Activated effector memory CD4-positive, alpha-beta T cell treated with Interleukin-2 at 50 U/mL for 16 hours (primary cell): Measurements from ENCODE around the gene LRMDA.

ENCODE experiments used
- DNase-seq: peaks from one replicate; pipeline ENCODE4 v3.0.0-alpha.2; 2020

LRMDA gene

GRCh38 chr10:75649466-75649865, 218.0 kb downstream of the LRMDA start:
- DNase-seq = no peak

GRCh38 chr10:75650648-75651047, 219.2 kb downstream of the LRMDA start:
- no peak for DNase-seq

GRCh38 chr10:75651417-75651816, 220.0 kb downstream of the LRMDA start:
- DNase-seq = no peak

- no peak for DNase-seq
Measured at GRCh38 chr10:75652146-75652740, 220.8 kb downstream of the LRMDA start.

GRCh38 chr10:75653761-75654160, 222.3 kb downstream of the LRMDA start:
- DNase-seq = no peak

GRCh38 chr10:75654171-75654771, 222.8 kb downstream of the LRMDA start:
- DNase-seq = no peak

GRCh38 chr10:75654772-75655171, 223.3 kb downstream of the LRMDA start:
- DNase-seq = no peak

GRCh38 chr10:75655791-75656451, 224.5 kb downstream of the LRMDA start:
- no peak for DNase-seq

- DNase-seq = no peak
Measured at GRCh38 chr10:75657351-75657750, 225.9 kb downstream of the LRMDA start.

GRCh38 chr10:75658036-75658435, 226.6 kb downstream of the LRMDA start:
- DNase-seq = no peak

GRCh38 chr10:75658496-75658895, 227.1 kb downstream of the LRMDA start:
- DNase-seq = no peak

GRCh38 chr10:75658915-75659314, 227.5 kb downstream of the LRMDA start:
- no peak for DNase-seq

GRCh38 chr10:75660823-75661222, 229.4 kb downstream of the LRMDA start:
- DNase-seq = no peak

- DNase-seq = no peak
Measured at GRCh38 chr10:75662715-75663114, 231.3 kb downstream of the LRMDA start.

GRCh38 chr10:75663947-75664664, 232.7 kb downstream of the LRMDA start:
- no peak for DNase-seq

- DNase-seq = no peak
Measured at GRCh38 chr10:75664968-75665367, 233.5 kb downstream of the LRMDA start.

- DNase-seq = no peak
Measured at GRCh38 chr10:75665707-75666106, 234.3 kb downstream of the LRMDA start.

- DNase-seq = no peak
Measured at GRCh38 chr10:75672111-75672671, 240.8 kb downstream of the LRMDA start.

GRCh38 chr10:75672842-75673241, 241.4 kb downstream of the LRMDA start:
- DNase-seq = no peak

GRCh38 chr10:75677541-75677940, 246.1 kb downstream of the LRMDA start:
- no peak for DNase-seq

GRCh38 chr10:75678527-75678926, 247.1 kb downstream of the LRMDA start:
- no peak for DNase-seq

GRCh38 chr10:75679536-75679935, 248.1 kb downstream of the LRMDA start:
- DNase-seq = no peak

GRCh38 chr10:75681334-75681733, 249.9 kb downstream of the LRMDA start:
- no peak for DNase-seq
